Mucosa of descending colon (tissue), 3 donors: ENCODE results near the gene RNF34. TPM values are rescaled to one million over a fixed set of nuclear protein-coding genes. Genes with fewer than 3 reads are reported as not detected.

Experiments
- ATAC-seq: fragments of 200-7000 bp; cut with Tn5 transposase; one replicate; pipeline ENCODE4 v1.9.1; 2020; ENCODE audit warnings: mild to moderate bottlenecking, moderate library complexity
- DNase-seq, 3 donors: peaks; one replicate each; pipeline ENCODE4 v3.0.0-alpha.2; 2020
- H3K36me3 ChIP-seq: fragments of 200-600 bp; one replicate; pipeline ENCODE4 v1.8.0; 2021; ENCODE audit warnings: low read depth, mild to moderate bottlenecking
- H3K4me1 ChIP-seq: fragments of 200-600 bp; one replicate; pipeline ENCODE4 v1.8.0; 2021; ENCODE audit warnings: low read depth, mild to moderate bottlenecking
- H3K4me3 ChIP-seq: fragments of 200-600 bp; one replicate; pipeline ENCODE4 v1.8.0; 2021; ENCODE audit warnings: mild to moderate bottlenecking
- H3K9me3 ChIP-seq: fragments of 200-600 bp; one replicate; pipeline ENCODE4 v1.8.0; 2021; ENCODE audit warnings: mild to moderate bottlenecking
- CTCF ChIP-seq: fragments of 200-600 bp; IDR thresholded peaks from one replicate; pipeline ENCODE4 v1.8.0; 2022; ENCODE audit warnings: antibody characterized with exemption, mild to moderate bottlenecking
- intact Hi-C, 2 donors: fragments of 100-400 bp; cut with DNase I in 1 of 2; cut with micrococcal nuclease in 1 of 2; formaldehyde crosslinking; loops; one replicate each; pipeline versions ENCODE4 v1.11.0 to v1.11.1; 2022; cut with DNase I, micrococcal nuclease
- long read RNA-seq, 2 donors: library from polyadenylated mRNA; unstranded; transcript quantifications; one replicate each; pipeline ENCODE4 v2.0.0, GENCODE V29; 2019 to 2021
- total RNA-seq, 3 donors: library from RNA; stranded (reverse); fragmentation: NEBNext Ultra II Directional in 2 of 3; extraction: Animal tissue kit (Norgen Biotek cat#: 25700) in 2 of 3; gene quantifications; one replicate each; pipeline versions ENCODE4 v1.2.1 to v1.2.4, GENCODE V29; 2021 to 2023
- donor health status: DM: no; HTN: no; CAD: no; lungs with moderate emphysema.
- donor health status: DM: no; HTN: no; CAD: no.
- donor health status: DM: no; HTN: yes; CAD: no.

RNF34 gene
- 10 to 100 TPM; 44.4 to 50.8 (median 46.8) TPM for total RNA-seq
- long read RNA-seq, donor 1, transcript RNF34-201 (6 exons, 2,066 nt): major isoform, 22 of 35 reads
- long read RNA-seq, donor 1, partial matches to known transcripts: 1 of 35 reads
- long read RNA-seq, donor 1, other reads (novel, unspliced or antisense): 10 of 35 reads
- long read RNA-seq, donor 2, transcript RNF34-201 (6 exons, 2,066 nt): major isoform, 15 of 19 reads
- long read RNA-seq, donor 2, partial matches to known transcripts: 1 of 19 reads
- long read RNA-seq, donor 2, other reads (novel, unspliced or antisense): 2 of 19 reads

DNA sequence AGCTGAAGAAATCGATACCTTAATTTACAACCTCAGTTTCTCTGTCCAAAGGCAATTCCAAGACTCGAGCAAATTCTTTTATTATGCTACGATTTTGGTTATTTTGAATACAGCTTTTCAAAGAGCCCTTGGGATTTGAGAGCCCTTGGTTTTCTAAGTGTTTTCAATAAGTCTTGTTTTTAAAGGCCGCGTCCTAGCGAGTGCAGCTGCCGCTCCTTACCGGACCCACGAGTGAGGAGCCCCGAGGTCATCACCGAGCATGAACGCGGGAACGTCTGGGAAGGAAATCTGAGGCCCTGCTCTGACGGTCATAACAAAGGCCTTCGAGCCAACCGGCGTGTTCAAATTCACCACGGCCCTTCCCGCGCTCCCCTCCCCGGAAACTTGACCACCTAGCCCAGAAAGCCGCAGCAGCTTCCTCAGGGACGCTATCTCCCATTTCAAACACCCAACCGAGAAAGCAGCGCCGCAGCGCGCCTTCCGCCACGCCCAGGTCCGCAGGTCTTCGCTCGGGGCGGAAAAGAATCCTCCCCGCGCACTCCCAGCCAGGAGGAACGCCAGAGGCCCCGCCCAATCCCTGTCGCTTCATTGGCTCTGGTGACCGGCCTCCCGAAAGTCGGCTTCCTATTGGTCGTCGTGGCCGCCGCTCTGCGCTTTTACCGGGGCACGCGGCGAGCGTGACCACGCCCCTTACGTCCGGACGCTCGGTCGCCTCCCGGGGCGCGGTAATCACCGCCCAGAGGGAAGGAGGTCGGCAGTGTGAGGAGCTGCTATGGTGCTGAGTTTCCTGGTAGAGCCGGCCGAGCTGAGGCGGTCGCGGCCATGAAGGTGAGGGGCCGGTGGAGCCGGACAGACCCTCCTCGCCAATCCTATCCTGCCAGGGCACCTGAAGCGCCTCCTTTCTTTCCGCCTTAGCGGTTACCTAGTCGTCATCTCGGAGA is at the start of gene RNF34:
RNF34 (plus strand) TSS at position 728 of the 941 bp plus-strand sequence; CDS start at position 823, 95 bp downstream.
- intact Hi-C loops: no loop called here
- peak; percentile 97 for ATAC-seq
- no peaks in the 10 kb centered on the region for H3K36me3 ChIP-seq

GRCh38 chr12:121351820-121352681 is 47.9 kb upstream of the RNF34 start, which contains the start of gene ANAPC5:
Gene ANAPC5, minus strand, starts transcription at chr12:121352411. Its CDS starts 71 bp downstream, at chr12:121352340.
- intact Hi-C loops: no loop called here
- Histone ChIP-seq H3K9me3 (no peaks in the 10 kb centered on the region), H3K4me1 (peaks cover 11% of the 10 kb centered on the region), H3K4me3 (peak within 1 kb of the TSS; percentile 77), H3K36me3 (no peaks in the 10 kb centered on the region)
- ATAC-seq: peak; percentile 100
- peak; percentile 91 to 95 (median 95) for DNase-seq
- TF ChIP-seq CTCF: no peak

More for the DNA sequence above, at the start of gene RNF34:
- Histone ChIP-seq H3K4me1 (peaks cover 14% of the 10 kb centered on the region), H3K4me3 (peak within 1 kb of the TSS; percentile 82), H3K9me3 (no peaks in the 10 kb centered on the region)
- no peak for TF ChIP-seq CTCF
- DNase-seq: peak; percentile 99 to 100 (median 99)

- Histone ChIP-seq H3K4me3 (peak overlapping the region; percentile 77), H3K4me1 (peaks cover 13% of the 10 kb centered on the region), H3K36me3 (no peaks in the 10 kb centered on the region), H3K9me3 (no peaks in the 10 kb centered on the region)
- intact Hi-C loops: no loop called here
- DNase-seq (no peak), ATAC-seq (peak; percentile 30)
- no peak for TF ChIP-seq CTCF
These were observed 47.3 kb upstream of the RNF34 start for GRCh38 chr12:121352682-121353018.

DNA sequence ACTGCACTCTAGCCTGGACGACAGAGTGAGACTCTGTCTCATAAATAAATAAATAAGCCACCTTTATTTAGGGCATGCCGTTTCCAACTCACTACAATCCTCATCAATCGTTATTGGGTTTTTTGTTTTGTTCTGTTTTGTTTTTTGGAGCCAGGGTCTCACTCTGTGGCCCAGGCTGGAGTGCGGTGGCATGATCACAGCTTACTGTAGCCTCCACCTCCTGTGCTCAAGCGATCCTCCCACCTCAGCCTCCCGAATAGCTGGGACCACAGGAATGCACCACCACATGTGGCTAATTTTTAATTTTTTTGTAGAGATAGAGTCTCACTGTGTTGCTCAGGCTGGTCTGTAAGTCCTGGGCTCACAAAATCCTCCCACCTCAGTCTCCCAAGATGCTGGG is 44.1 kb upstream of the RNF34 start:
- ATAC-seq (no peak), DNase-seq (no peak)
- H3K4me3 ChIP-seq: no peak overlapping the region
- TF ChIP-seq CTCF: no peak
- H3K36me3 ChIP-seq: no peaks in the 10 kb centered on the region
- H3K9me3 ChIP-seq: no peaks in the 10 kb centered on the region
- H3K4me1 ChIP-seq: peaks cover 11% of the 10 kb centered on the region
- intact Hi-C loops: no loop called here

DNA sequence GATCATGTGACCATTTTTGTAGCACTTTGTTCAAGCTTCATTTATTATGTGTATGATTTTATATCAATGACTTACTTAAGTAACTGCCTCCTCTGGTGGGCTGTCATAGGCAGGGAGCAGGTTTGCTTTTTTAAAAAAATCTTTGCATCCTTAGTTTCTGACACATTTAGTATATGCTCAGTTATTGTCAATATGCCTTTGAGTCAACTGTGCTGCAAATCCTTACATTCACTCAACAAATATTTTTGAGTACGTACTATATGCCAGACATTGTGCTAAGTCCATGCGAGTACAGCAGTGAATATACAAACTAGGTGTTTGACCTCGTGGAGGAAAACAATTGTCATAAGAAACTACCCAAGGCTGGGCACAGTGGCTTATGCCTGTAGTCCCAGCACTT is 43.3 kb upstream of the RNF34 start:
- H3K4me1 ChIP-seq: peaks cover 3% of the 10 kb centered on the region
- no peaks in the 10 kb centered on the region for H3K9me3 ChIP-seq
- H3K4me3 ChIP-seq: no peak overlapping the region
- no peak for DNase-seq
- ATAC-seq: no peak
- intact Hi-C loops: no loop called here
- TF ChIP-seq CTCF: no peak
- H3K36me3 ChIP-seq: no peaks in the 10 kb centered on the region
